Loucy (cell line): ENCODE measurements around the gene TMEM179.

ENCODE experiments used
- H2AFZ ChIP-seq: fragments of 200-600 bp; sonication (generic); 2 replicates; pipeline ENCODE4 v1.6.0; 2016; ENCODE audit warnings: antibody characterized with exemption, mild to moderate bottlenecking, low read length, moderate library complexity
- H3F3A ChIP-seq: fragments of 200-600 bp; 2 replicates; pipeline ENCODE4 v1.6.0; 2016; ENCODE audit warnings: antibody characterized with exemption, low read depth, mild to moderate bottlenecking
- H3K27me3 ChIP-seq: fragments of 200-600 bp; sonication (generic); 2 replicates; pipeline ENCODE4 v1.6.1; 2014; ENCODE audit warnings: low read length, mild to moderate bottlenecking; ENCODE audit not compliant: insufficient read depth, poor library complexity, severe bottlenecking
- H3K36me3 ChIP-seq: fragments of 200-600 bp; sonication (generic); 2 replicates; pipeline ENCODE4 v1.6.1; 2016; ENCODE audit warnings: low read length; ENCODE audit not compliant: insufficient read depth
- H3K4me1 ChIP-seq: fragments of 200-600 bp; sonication (generic); 2 replicates; pipeline ENCODE4 v1.5.1; 2014; ENCODE audit warnings: low read length, mild to moderate bottlenecking; ENCODE audit not compliant: insufficient read depth, poor library complexity, severe bottlenecking
- H3K4me2 ChIP-seq: fragments of 200-600 bp; sonication (generic); 2 replicates; pipeline ENCODE4 v1.6.0; 2014; ENCODE audit warnings: antibody characterized with exemption, low read length, low read depth, mild to moderate bottlenecking; ENCODE audit not compliant: poor library complexity, severe bottlenecking
- H3K4me3 ChIP-seq: fragments of 200-600 bp; sonication (generic); 2 replicates; pipeline ENCODE4 v1.5.1; 2014; ENCODE audit warnings: low read length, mild to moderate bottlenecking, mixed read lengths; ENCODE audit not compliant: poor library complexity, severe bottlenecking
- H3K79me2 ChIP-seq: fragments of 200-600 bp; sonication (generic); 2 replicates; pipeline ENCODE4 v1.6.1; 2014; ENCODE audit warnings: low read length; ENCODE audit not compliant: insufficient read depth
- H3K9ac ChIP-seq: fragments of 200-600 bp; sonication (generic); 2 replicates; pipeline ENCODE4 v1.6.0; 2014; ENCODE audit warnings: mild to moderate bottlenecking, low read depth, low read length, moderate library complexity; ENCODE audit not compliant: poor library complexity, severe bottlenecking
- H3K9me2 ChIP-seq: fragments of 200-600 bp; sonication (generic); replicated peaks from 2 replicates; pipeline ENCODE4 v1.6.1; 2016; ENCODE audit warnings: low read depth, low read length, mixed read lengths
- H3K9me3 ChIP-seq: fragments of 200-600 bp; sonication (generic); 2 replicates; pipeline ENCODE4 v1.6.1; 2014; ENCODE audit warnings: mild to moderate bottlenecking, antibody characterized with exemption, low read length, low read depth; ENCODE audit not compliant: insufficient read depth
- H4K20me1 ChIP-seq: fragments of 200-600 bp; sonication (generic); 2 replicates; pipeline ENCODE4 v1.6.0; 2014; ENCODE audit warnings: antibody characterized with exemption, low read length, mild to moderate bottlenecking; ENCODE audit not compliant: insufficient read depth, poor library complexity, severe bottlenecking
- EZH2phosphoT487 ChIP-seq: fragments of 200-600 bp; IDR thresholded peaks from 2 replicates; pipeline ENCODE4 v1.6.1; 2018; ENCODE audit warnings: antibody characterized with exemption, mild to moderate bottlenecking, moderate library complexity, borderline replicate concordance
- TF ChIP-seq, protein P1 (sequence below): fragments of 200-600 bp; sonication (generic); conservative IDR thresholded peaks from 2 replicates; pipeline ENCODE4 v1.5.1; 2014; ENCODE audit warnings: mild to moderate bottlenecking, antibody characterized with exemption, low read length

TMEM179 gene

DNA sequence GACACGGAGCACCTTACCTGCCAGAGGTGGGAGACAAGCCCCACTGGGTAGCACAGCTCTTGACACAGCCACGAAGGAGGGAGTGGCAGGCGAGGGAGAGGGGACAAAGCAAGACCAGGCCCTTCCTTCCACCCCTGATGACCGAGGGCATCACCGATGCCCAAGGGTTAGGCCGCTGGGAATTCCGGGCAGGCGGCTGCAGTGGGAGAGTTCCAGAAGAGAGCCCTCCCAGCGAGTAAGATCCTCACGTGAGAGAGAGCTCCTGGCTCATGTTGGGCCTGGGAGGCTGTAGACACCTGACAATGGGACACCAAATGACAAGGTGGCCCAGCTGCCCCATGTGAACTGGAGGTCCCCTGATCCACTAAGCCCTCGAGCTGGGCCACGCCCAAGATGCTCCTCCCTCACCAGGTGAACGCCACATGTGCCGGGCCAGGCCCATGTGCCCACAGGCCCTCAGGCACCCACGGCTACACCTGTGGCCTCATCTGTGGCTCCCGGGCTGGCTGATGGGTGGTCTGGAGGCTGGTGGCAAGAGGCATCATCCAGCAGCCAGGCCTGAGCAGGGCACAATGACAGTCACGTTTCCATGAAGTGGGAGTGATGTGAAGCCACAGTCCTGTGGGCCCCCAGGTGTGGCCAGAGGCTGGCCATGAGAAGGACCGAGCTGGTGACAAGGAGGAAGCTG lies 57.1 kb downstream of the TMEM179 start:
- no peaks in the 10 kb centered on the region for H3K4me1 ChIP-seq
- no peak overlapping the region for H2AFZ ChIP-seq
- H3K9me2 ChIP-seq, result no peaks in the 10 kb centered on the region
- no peaks in the 10 kb centered on the region for H3K36me3 ChIP-seq
- no peaks in the 10 kb centered on the region for H4K20me1 ChIP-seq
- H3K27me3 ChIP-seq, result no peaks in the 10 kb centered on the region
- H3K9ac ChIP-seq, result no peak overlapping the region
- H3K4me2 ChIP-seq, result no peak overlapping the region
- TF ChIP-seq, protein P1, sequence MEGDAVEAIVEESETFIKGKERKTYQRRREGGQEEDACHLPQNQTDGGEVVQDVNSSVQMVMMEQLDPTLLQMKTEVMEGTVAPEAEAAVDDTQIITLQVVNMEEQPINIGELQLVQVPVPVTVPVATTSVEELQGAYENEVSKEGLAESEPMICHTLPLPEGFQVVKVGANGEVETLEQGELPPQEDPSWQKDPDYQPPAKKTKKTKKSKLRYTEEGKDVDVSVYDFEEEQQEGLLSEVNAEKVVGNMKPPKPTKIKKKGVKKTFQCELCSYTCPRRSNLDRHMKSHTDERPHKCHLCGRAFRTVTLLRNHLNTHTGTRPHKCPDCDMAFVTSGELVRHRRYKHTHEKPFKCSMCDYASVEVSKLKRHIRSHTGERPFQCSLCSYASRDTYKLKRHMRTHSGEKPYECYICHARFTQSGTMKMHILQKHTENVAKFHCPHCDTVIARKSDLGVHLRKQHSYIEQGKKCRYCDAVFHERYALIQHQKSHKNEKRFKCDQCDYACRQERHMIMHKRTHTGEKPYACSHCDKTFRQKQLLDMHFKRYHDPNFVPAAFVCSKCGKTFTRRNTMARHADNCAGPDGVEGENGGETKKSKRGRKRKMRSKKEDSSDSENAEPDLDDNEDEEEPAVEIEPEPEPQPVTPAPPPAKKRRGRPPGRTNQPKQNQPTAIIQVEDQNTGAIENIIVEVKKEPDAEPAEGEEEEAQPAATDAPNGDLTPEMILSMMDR, result no peak
- TF ChIP-seq EZH2phosphoT487, result no peak
- H3K79me2 ChIP-seq, result no peaks in the 10 kb centered on the region
- H3K9me3 ChIP-seq, result no peaks in the 10 kb centered on the region
- H3F3A ChIP-seq, result no peaks in the 10 kb centered on the region
- H3K4me3 ChIP-seq, result no peak overlapping the region

DNA sequence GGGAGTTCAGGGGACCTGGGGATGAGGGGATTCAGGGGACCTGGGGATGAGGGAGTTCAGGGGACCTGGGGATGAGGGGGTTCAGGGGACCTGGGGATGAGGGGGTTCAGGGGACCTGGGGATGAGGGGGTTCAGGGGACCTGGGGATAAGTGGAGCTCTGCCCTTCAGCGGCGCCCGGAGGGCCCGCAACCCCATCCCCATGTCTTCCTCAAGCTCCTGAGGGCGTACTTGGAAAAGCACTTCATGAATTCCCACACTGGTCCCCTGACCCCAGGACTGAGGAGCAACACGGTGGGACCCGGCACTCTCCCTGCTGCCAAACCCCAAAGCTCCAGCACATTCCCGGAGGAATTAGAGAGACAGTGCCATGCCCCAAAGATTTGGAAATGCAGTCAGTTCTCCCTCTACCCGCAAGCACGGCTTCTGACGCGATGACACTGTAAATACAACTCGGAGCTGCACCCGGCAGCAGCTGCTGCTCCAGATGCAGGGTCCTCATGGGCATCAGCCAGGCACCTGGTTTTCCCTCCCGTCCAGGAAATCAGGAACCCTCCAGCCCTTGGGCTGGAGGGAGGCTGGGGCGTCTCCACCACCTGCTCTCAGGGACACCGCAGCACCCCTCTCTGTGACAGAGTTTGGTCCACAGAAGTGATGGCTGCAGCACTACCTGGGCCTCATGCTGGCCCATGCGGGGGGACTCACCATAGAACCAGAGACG lies 57.8 kb downstream of the TMEM179 start:
- Histone ChIP-seq H3K4me3 (no peak overlapping the region), H3K9me3 (no peaks in the 10 kb centered on the region), H3K4me2 (no peak overlapping the region), H3K9me2 (no peaks in the 10 kb centered on the region), H3K4me1 (no peaks in the 10 kb centered on the region), H3K79me2 (no peaks in the 10 kb centered on the region), H4K20me1 (no peaks in the 10 kb centered on the region), H3K9ac (no peak overlapping the region), H3F3A (no peaks in the 10 kb centered on the region), H3K27me3 (no peaks in the 10 kb centered on the region), H2AFZ (no peak overlapping the region), H3K36me3 (no peaks in the 10 kb centered on the region)
- no peak for TF ChIP-seq EZH2phosphoT487
- TF ChIP-seq, protein P1, result no peak

DNA sequence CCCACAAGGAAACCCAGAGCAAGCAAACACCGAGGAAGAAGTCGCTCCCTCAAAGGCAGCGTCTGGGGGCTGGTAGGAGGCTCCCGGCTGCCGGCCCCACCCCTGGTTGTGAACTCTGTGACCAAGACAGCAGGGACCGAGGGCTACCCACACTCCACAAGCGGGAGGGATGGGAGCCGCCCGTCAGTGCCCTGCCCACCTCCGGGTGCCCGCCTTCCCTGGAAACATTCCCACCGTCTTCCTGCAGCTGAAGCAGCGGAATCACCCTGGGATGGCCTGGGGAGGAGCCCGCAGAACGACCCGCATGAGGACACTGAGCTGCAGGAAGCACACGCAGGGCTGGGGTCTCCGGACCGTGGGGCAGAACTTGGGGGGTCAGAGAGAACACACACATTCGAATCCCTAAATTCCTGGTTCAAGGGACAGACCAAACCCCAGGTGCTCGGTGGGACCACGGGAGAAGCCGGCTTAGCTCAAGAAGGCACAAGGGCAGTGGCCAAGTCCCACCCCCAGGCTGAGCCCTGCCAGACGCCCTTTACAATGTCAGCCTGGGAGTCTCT lies 58.5 kb downstream of the TMEM179 start:
- H2AFZ ChIP-seq, result no peak overlapping the region
- H3K9me2 ChIP-seq, result no peaks in the 10 kb centered on the region
- no peaks in the 10 kb centered on the region for H3K27me3 ChIP-seq
- no peaks in the 10 kb centered on the region for H3K36me3 ChIP-seq
- H3K4me2 ChIP-seq, result no peak overlapping the region
- H3K79me2 ChIP-seq, result no peaks in the 10 kb centered on the region
- no peak overlapping the region for H3K9ac ChIP-seq
- H4K20me1 ChIP-seq, result no peaks in the 10 kb centered on the region
- no peak for TF ChIP-seq EZH2phosphoT487
- TF ChIP-seq, protein P1, result no peak
- H3K4me1 ChIP-seq, result no peaks in the 10 kb centered on the region
- H3F3A ChIP-seq, result no peaks in the 10 kb centered on the region
- H3K4me3 ChIP-seq, result no peak overlapping the region
- H3K9me3 ChIP-seq, result no peaks in the 10 kb centered on the region
